ENCODE results near the gene TMEM174. TPM values are rescaled to one million over a fixed set of nuclear protein-coding genes. Genes with fewer than 3 reads are reported as not detected.

Gene TMEM174
- total and polyA plus RNA-seq, 9 donors, result not detected

DNA sequence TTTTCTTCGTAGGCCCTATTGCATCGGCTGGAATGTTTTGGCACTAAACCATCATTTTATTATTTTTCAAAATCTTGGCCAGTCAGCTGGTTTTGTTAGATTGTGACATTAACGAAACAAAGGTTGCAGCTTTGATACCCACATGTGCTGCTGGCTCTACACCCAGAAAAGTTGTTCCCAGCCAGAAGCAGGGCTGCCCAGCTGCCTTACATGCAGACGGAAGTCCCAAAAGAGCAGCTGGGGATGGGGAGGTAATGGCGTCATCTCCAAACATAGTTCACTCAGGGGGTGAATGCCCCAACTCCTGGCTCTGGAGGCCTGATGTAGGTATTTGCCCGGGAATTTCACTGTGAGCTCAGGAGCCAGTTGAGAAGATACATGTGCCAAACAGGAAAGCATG, 29.3 kb upstream of the TMEM174 start:
- no peak overlapping the region for H3K4me3 ChIP-seq
- DNase-seq, result no peak
- intact Hi-C loops (cut with DNase I), result no loop called here
- WGBS, 3 donors, result 28 to 53% (median 38%) methylated on average over 6 of the region's 6 CpGs
- no peak overlapping the region for H3K27ac ChIP-seq
- TF ChIP-seq, protein P1, sequence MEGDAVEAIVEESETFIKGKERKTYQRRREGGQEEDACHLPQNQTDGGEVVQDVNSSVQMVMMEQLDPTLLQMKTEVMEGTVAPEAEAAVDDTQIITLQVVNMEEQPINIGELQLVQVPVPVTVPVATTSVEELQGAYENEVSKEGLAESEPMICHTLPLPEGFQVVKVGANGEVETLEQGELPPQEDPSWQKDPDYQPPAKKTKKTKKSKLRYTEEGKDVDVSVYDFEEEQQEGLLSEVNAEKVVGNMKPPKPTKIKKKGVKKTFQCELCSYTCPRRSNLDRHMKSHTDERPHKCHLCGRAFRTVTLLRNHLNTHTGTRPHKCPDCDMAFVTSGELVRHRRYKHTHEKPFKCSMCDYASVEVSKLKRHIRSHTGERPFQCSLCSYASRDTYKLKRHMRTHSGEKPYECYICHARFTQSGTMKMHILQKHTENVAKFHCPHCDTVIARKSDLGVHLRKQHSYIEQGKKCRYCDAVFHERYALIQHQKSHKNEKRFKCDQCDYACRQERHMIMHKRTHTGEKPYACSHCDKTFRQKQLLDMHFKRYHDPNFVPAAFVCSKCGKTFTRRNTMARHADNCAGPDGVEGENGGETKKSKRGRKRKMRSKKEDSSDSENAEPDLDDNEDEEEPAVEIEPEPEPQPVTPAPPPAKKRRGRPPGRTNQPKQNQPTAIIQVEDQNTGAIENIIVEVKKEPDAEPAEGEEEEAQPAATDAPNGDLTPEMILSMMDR (IDR thresholded peaks at IDR 0.05), result no peak
- TF ChIP-seq EP300 (IDR thresholded peaks at IDR 0.05) (no peak), POLR2A (IDR thresholded peaks at IDR 0.05) (no peak)
- no peaks in the 10 kb centered on the region for H3K4me1 ChIP-seq (ENCODE audit: insufficient read depth)
- H3K36me3 ChIP-seq, result no peaks in the 10 kb centered on the region
- no peaks in the 10 kb centered on the region for H3K9me3 ChIP-seq
- H3K27me3 ChIP-seq, result no peaks in the 10 kb centered on the region

DNA sequence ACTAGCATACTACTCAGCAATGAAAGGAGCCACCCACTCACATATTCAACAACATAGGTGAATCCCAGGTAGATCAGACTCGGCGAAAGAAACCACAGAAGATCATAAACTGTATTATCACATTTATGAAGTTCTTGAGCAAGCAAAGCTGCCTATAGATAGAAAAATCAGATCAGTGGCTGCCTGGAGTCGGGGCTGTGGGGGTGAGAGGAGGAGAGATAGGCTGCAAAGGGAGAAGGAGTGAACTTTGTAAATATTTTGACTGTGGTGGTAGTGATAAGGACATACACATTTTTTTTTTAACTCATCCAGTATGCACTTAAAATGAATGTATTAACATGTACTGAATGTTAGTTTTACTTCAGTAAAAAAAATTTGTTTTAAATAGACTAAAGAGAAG, 23.5 kb upstream of the TMEM174 start:
- no peaks in the 10 kb centered on the region for H3K9me3 ChIP-seq
- intact Hi-C loops (cut with DNase I), result no loop called here
- no peak for TF ChIP-seq POLR2A (IDR thresholded peaks at IDR 0.05)
- TF ChIP-seq, protein P1 (IDR thresholded peaks at IDR 0.05), result no peak
- TF ChIP-seq EP300 (IDR thresholded peaks at IDR 0.05), result no peak
- no peak overlapping the region for H3K27ac ChIP-seq
- no peaks in the 10 kb centered on the region for H3K27me3 ChIP-seq
- H3K36me3 ChIP-seq, result no peaks in the 10 kb centered on the region
- no peaks in the 10 kb centered on the region for H3K4me1 ChIP-seq (ENCODE audit: insufficient read depth)
- 33 to 50% (median 36%) methylated on average over 3 of the region's 3 CpGs for WGBS, 3 donors
- no peak overlapping the region for H3K4me3 ChIP-seq
- no peak for DNase-seq

DNA sequence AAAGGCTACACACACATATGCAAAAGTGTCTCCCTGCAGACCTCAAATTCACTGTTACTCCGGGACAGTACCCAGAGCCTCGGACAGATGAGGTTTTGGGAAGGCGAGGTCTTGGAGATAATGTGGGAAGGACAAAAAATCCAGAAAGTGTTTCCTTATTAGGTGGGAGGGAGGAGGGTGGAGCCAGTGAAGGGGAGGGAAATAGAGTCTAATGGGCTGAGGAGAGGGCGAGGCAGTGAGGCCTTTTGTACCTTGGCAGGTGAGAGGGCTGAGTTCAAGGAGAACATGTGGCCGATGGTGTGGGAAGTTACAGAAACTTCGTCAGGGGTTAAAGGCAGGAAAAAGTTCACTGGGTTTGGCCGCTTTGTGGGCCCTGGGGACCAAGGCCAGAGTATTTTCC, 22.1 kb upstream of the TMEM174 start:
- intact Hi-C loops (cut with DNase I), result no loop called here
- no peak for DNase-seq
- Histone ChIP-seq H3K4me3 (no peak overlapping the region), H3K36me3 (no peaks in the 10 kb centered on the region), H3K27me3 (no peaks in the 10 kb centered on the region), H3K4me1 (ENCODE audit: insufficient read depth) (no peaks in the 10 kb centered on the region), H3K27ac (no peak overlapping the region), H3K9me3 (no peaks in the 10 kb centered on the region)
- WGBS, 3 donors, result 75 to 81% (median 80%) methylated on average over 7 of the region's 7 CpGs
- TF ChIP-seq, protein P1 (IDR thresholded peaks at IDR 0.05), result no peak
- no peak for TF ChIP-seq POLR2A (IDR thresholded peaks at IDR 0.05)
- no peak for TF ChIP-seq EP300 (IDR thresholded peaks at IDR 0.05)

DNA sequence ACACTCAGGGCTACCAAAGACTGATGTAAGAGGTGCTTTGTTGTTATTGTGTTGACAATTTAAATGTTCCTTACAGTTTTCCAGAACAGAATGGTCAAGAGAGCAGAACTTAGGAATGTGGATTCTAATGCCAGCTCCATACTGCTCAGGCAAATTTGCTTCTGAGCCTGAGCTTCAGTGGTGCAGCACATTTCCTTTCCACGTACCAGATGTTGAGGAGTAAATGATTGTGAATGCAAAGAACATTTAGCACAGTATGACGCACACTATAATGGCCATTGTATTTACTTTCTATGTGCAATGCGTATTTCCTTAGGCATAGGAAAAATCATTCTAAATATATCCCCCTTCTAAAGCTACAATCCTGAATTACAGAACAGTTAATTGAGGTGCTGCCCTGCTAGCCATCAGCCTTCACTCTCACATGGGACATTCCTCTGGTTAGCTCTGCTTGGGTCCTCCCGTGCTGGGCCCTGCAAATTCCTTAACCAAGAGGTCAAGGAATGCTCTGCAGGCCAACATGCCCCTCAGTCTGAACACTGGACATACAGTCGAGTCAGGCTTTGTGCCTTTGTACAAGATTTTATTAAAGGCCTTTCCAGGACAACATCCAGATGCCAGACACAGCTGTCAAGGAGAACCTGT, 21.1 kb upstream of the TMEM174 start:
- intact Hi-C loops (cut with DNase I), result no loop called here
- WGBS, 3 donors, result 62 to 67% (median 64%) methylated on average over 5 of the region's 5 CpGs
- TF ChIP-seq EP300 (IDR thresholded peaks at IDR 0.05) (no peak), POLR2A (IDR thresholded peaks at IDR 0.05) (no peak)
- TF ChIP-seq, protein P1 (IDR thresholded peaks at IDR 0.05), result no peak
- Histone ChIP-seq H3K27me3 (no peaks in the 10 kb centered on the region), H3K4me1 (ENCODE audit: insufficient read depth) (no peaks in the 10 kb centered on the region), H3K27ac (no peak overlapping the region), H3K4me3 (no peak overlapping the region), H3K9me3 (no peaks in the 10 kb centered on the region), H3K36me3 (no peaks in the 10 kb centered on the region)
- DNase-seq, result no peak

Measured in ovary (tissue), 9 donors.